H1 (cell line): ENCODE measurements around the gene PAIP2.

ENCODE experiments used
- POLR2AphosphoS5 ChIP-seq: IDR thresholded peaks from 2 replicates; pipeline ENCODE4 v1.6.1; 2011; ENCODE audit warnings: low read depth, low read length
- RNF2 ChIP-seq: fragments of 200-900, 300-1000 bp; sonication (generic); IDR thresholded peaks from 2 replicates; pipeline ENCODE4 v1.7.1; 2016; ENCODE audit warnings: borderline replicate concordance, low read depth, mild to moderate bottlenecking, antibody characterized with exemption, low read length; ENCODE audit not compliant: poor library complexity, severe bottlenecking; ENCODE audit errors: missing control alignments
- TF ChIP-seq, protein P1 (sequence below), 3 experiments: IDR thresholded peaks; 1 replicate in 2 of 3; 2 replicates in 1 of 3; pipeline versions ENCODE4 v1.5.1 to v1.6.1; 2011; ENCODE audit warnings: low read length in 3 of 3, mild to moderate bottlenecking in 3 of 3, inconsistent platforms in 2 of 3, low read depth in 1 of 3, moderate library complexity in 1 of 3; ENCODE audit not compliant: insufficient read depth in 1 of 3; ENCODE audit errors: control extremely low read depth in 1 of 3

DNA sequence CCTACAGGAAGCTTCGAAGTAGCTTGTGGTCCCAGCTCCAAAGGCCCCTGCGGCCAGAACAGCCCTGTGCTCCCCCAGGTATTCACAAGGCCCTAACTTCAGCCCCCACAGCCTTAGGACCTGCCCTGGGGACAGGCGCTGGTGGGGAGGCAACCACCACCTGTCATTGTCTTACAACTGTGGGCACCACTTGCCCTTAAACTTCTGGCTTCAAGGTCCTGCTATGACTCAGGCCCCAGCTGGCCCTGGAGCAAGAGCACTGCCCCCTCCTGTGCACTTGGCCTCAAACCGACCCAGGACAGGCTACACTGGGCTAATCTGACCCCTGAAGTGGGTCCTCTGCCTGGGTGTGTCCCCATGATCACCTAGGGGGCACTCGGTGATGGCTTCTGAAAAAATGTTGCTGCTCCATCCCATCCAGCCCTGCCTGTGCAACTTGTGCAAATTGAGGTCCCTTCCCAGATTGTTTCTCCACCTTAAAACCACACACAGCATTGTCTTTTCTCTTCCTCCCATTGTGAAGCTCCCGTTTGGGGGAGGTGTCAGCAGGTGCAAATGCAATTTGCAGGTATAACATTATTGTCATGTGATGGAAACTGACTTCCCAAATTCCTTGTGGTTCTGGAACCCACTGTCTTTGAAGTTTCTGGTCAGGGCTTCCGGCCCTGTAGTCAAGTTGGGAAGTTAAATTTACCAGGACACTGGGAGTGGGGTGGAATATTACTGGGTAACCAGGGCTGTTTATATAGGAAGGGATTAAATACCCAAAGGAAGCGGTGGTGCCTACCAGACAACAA is 54.4 kb downstream of the PAIP2 start:
- no peak for TF ChIP-seq RNF2
- no peak for TF ChIP-seq POLR2AphosphoS5
- TF ChIP-seq, protein P1, sequence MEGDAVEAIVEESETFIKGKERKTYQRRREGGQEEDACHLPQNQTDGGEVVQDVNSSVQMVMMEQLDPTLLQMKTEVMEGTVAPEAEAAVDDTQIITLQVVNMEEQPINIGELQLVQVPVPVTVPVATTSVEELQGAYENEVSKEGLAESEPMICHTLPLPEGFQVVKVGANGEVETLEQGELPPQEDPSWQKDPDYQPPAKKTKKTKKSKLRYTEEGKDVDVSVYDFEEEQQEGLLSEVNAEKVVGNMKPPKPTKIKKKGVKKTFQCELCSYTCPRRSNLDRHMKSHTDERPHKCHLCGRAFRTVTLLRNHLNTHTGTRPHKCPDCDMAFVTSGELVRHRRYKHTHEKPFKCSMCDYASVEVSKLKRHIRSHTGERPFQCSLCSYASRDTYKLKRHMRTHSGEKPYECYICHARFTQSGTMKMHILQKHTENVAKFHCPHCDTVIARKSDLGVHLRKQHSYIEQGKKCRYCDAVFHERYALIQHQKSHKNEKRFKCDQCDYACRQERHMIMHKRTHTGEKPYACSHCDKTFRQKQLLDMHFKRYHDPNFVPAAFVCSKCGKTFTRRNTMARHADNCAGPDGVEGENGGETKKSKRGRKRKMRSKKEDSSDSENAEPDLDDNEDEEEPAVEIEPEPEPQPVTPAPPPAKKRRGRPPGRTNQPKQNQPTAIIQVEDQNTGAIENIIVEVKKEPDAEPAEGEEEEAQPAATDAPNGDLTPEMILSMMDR (IDR thresholded peaks at IDR 0.05; ENCODE audit: control extremely low read depth in 1 of 3, insufficient read depth in 1 of 3, low read depth in 1 of 3, low read length in 3 of 3): no peak
